PC-3 (cell line): ENCODE results near the gene RNF151.

Experiments
- CTCF ChIP-seq: fragments of 300-600 bp; sonication (generic); conservative IDR thresholded peaks from 2 replicates; pipeline ENCODE4 v1.5.1; 2017; ENCODE audit warnings: antibody characterized with exemption, low read depth, mild to moderate bottlenecking, low read length
- EZH2 ChIP-seq: fragments of 300-600 bp; sonication (generic); IDR thresholded peaks from one replicate; pipeline ENCODE4 v1.6.1; 2017; ENCODE audit warnings: antibody characterized with exemption, mild to moderate bottlenecking, low read length; ENCODE audit not compliant: unreplicated experiment
- EZH2phosphoT487 ChIP-seq: fragments of 300-600 bp; sonication (generic); IDR thresholded peaks from 2 replicates; pipeline ENCODE4 v1.6.1; 2018; ENCODE audit warnings: mild to moderate bottlenecking, antibody characterized with exemption, low read length, borderline replicate concordance

- TF ChIP-seq CTCF: peak; percentile 74
- no peak for TF ChIP-seq EZH2
- TF ChIP-seq EZH2phosphoT487: no peak
Observed at GRCh38 chr16:1959269-1960039, 7.2 kb upstream of the RNF151 start, which contains the start of gene NDUFB10.
